Panc1 (cell line): ENCODE measurements around the gene INPP4B. TPM values are rescaled to one million over a fixed set of nuclear protein-coding genes. Genes with fewer than 3 reads are reported as not detected.

Experiments used
- ATAC-seq: fragments of 200-7000 bp; cut with Tn5 transposase; 2 replicates; pipeline ENCODE4 v1.9.1; 2020; ENCODE audit warnings: mild to moderate bottlenecking, moderate library complexity
- BruUV-seq: library from RNA; stranded (reverse); fragments of 400-500 nt; replicated peaks from 2 replicates; lab custom pipeline; 2021; lab: Mats Ljungman, UMichigan
- CTCF ChIA-PET: fragments of 300-600 bp; sonication (Branson Sonifier 250); formaldehyde crosslinking; loops from one replicate; lab custom pipeline; 2022; ENCODE audit warnings: antibody characterized with exemption; lab: Charles Lee
- POLR2A ChIA-PET: fragments of 300-600 bp; sonication (Branson Sonifier 250); formaldehyde crosslinking; loops from one replicate; lab custom pipeline; 2022; ENCODE audit warnings: antibody characterized with exemption; lab: Charles Lee
- DNase-seq: peaks from one replicate; pipeline ENCODE4 v3.0.0-alpha.2; 2010; ENCODE audit warnings: low read depth, low spot score
- H3K27ac ChIP-seq: 2 replicates; pipeline ENCODE4 v1.5.1; 2011; ENCODE audit warnings: mild to moderate bottlenecking, low read length, inconsistent platforms
- H3K27me3 ChIP-seq: fragments of 200-500 bp; sonication (Bioruptor generic); 2 replicates; pipeline ENCODE4 v1.6.0; 2014; ENCODE audit warnings: low read length, inconsistent platforms; ENCODE audit not compliant: control insufficient read depth, insufficient read depth
- H3K36me3 ChIP-seq: fragments of 200-500 bp; sonication (Bioruptor generic); 2 replicates; pipeline ENCODE4 v1.5.1; 2014; ENCODE audit warnings: inconsistent platforms, mild to moderate bottlenecking, low read length, moderate library complexity; ENCODE audit not compliant: control insufficient read depth, insufficient read depth
- H3K4me1 ChIP-seq: 2 replicates; pipeline ENCODE4 v1.5.1; 2011; ENCODE audit warnings: inconsistent platforms, mild to moderate bottlenecking, low read length, moderate library complexity; ENCODE audit not compliant: control insufficient read depth, insufficient read depth
- H3K4me3 ChIP-seq, 2 experiments: 2 replicates each; pipeline ENCODE4 v1.5.1; 2011 to 2012; ENCODE audit warnings: low read depth in 2 of 2, low read length in 2 of 2, mild to moderate bottlenecking in 2 of 2, inconsistent platforms in 1 of 2, moderate library complexity in 1 of 2
- H3K9me3 ChIP-seq: fragments of 200-500 bp; sonication (Bioruptor generic); 2 replicates; pipeline ENCODE4 v1.5.1; 2014; ENCODE audit warnings: low read depth, mild to moderate bottlenecking, inconsistent platforms, low read length, moderate library complexity; ENCODE audit not compliant: control insufficient read depth, insufficient read depth
- POLR2AphosphoS5 ChIP-seq: IDR thresholded peaks from 2 replicates; pipeline ENCODE4 v1.6.1; 2012; ENCODE audit warnings: mild to moderate bottlenecking, low read depth, low read length, moderate library complexity
- REST ChIP-seq, 2 experiments: IDR thresholded peaks; 2 replicates each; pipeline ENCODE4 v1.6.1; 2011 to 2012; ENCODE audit warnings: low read depth in 2 of 2, control low read depth in 1 of 2, low read length in 1 of 2, mild to moderate bottlenecking in 1 of 2, moderate library complexity in 1 of 2; ENCODE audit not compliant: insufficient read depth in 1 of 2
- SIN3A ChIP-seq: IDR thresholded peaks from 2 replicates; pipeline ENCODE4 v1.6.1; 2012; ENCODE audit warnings: low read depth, mild to moderate bottlenecking, low read length, moderate library complexity, borderline replicate concordance; ENCODE audit not compliant: insufficient read depth
- TCF7L2 ChIP-seq: IDR thresholded peaks from 2 replicates; pipeline ENCODE4 v1.6.1; 2011; ENCODE audit warnings: mild to moderate bottlenecking, low read depth, low read length, inconsistent platforms
- in situ Hi-C: cut with HindIII; loops from 2 replicates; pipeline ENCODE4 v1.10.0; 2016; ENCODE audit warnings: low sequenced_read_pairs, low pct_unique_long_range_greater_than_20kb
- intact Hi-C: fragments of 100-400 bp; cut with micrococcal nuclease; formaldehyde crosslinking; loops from one replicate; pipeline ENCODE4 v1.10.0; 2022; ENCODE audit not compliant: unreplicated experiment
- total RNA-seq: library from RNA; stranded (reverse); gene quantifications from one replicate; pipeline ENCODE4 v1.2.1, GENCODE V29; 2021; ENCODE audit not compliant: unreplicated experiment
- TF ChIP-seq, protein P1 (sequence below): fragments of 450-650 bp; IDR thresholded peaks from 2 replicates; pipeline ENCODE4 v1.5.1; 2017; ENCODE audit warnings: mild to moderate bottlenecking

The INPP4B gene
- total RNA-seq, 1 experiment from 2014 or later: 4.5 TPM

GRCh38 chr4:142354041-142354440, 492.1 kb downstream of the INPP4B start:
- ChIA-PET POLR2A (no interaction called here), CTCF (no interaction called here)
- intact Hi-C loops: loop anchor here (5.0 kb wide), 1 partner anchor 483 kb away; no protein-coding TSS in a partner anchor
- in situ Hi-C loops: no loop called here
- H3K27me3 ChIP-seq: no peaks in the 10 kb centered on the region
- H3K4me3 ChIP-seq: no peak overlapping the region
- DNase-seq: no peak
- ATAC-seq: no peak
- peaks cover 11% of the 10 kb centered on the region; the same call in 1 of the 2 replicates for H3K4me1 ChIP-seq
- H3K27ac ChIP-seq: peak overlapping the region; percentile 69
- H3K9me3 ChIP-seq: no peaks in the 10 kb centered on the region
- TF ChIP-seq REST (IDR thresholded peaks at IDR 0.05; ENCODE audit: insufficient read depth in 1 of 2, low read depth in 2 of 2, low read length in 1 of 2) (no peak), SIN3A (no peak), TCF7L2 (no peak), POLR2AphosphoS5 (no peak)
- TF ChIP-seq, protein P1, sequence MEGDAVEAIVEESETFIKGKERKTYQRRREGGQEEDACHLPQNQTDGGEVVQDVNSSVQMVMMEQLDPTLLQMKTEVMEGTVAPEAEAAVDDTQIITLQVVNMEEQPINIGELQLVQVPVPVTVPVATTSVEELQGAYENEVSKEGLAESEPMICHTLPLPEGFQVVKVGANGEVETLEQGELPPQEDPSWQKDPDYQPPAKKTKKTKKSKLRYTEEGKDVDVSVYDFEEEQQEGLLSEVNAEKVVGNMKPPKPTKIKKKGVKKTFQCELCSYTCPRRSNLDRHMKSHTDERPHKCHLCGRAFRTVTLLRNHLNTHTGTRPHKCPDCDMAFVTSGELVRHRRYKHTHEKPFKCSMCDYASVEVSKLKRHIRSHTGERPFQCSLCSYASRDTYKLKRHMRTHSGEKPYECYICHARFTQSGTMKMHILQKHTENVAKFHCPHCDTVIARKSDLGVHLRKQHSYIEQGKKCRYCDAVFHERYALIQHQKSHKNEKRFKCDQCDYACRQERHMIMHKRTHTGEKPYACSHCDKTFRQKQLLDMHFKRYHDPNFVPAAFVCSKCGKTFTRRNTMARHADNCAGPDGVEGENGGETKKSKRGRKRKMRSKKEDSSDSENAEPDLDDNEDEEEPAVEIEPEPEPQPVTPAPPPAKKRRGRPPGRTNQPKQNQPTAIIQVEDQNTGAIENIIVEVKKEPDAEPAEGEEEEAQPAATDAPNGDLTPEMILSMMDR: no peak
- no peaks in the 10 kb centered on the region for H3K36me3 ChIP-seq
- no TSS peak for BruUV-seq

- no TSS peak for BruUV-seq
- in situ Hi-C loops (no loop called here), intact Hi-C loops (loop anchor here (5.0 kb wide), 1 partner anchor 484 kb away; no protein-coding TSS in a partner anchor)
- POLR2A ChIA-PET: no interaction called here
- Histone ChIP-seq H3K9me3 (no peaks in the 10 kb centered on the region), H3K27ac (peak overlapping the region; percentile 69), H3K27me3 (no peaks in the 10 kb centered on the region), H3K4me3 (no peak overlapping the region), H3K36me3 (no peaks in the 10 kb centered on the region), H3K4me1 (peaks cover 11% of the 10 kb centered on the region; the same call in 1 of the 2 replicates)
- DNase-seq (no peak), ATAC-seq (peak; percentile 71; the same call in 1 of the 2 replicates)
- CTCF ChIA-PET: no interaction called here
- TF ChIP-seq, protein P1: peak; percentile 75; the same call in 1 of the 2 replicates
- TF ChIP-seq REST (IDR thresholded peaks at IDR 0.05; ENCODE audit: insufficient read depth in 1 of 2, low read depth in 2 of 2, low read length in 1 of 2): no peak
- TF ChIP-seq SIN3A: no peak
- no peak for TF ChIP-seq POLR2AphosphoS5
- TF ChIP-seq TCF7L2: no peak
Measured at GRCh38 chr4:142353149-142353738, 492.9 kb downstream of the INPP4B start.
